Measurements from ENCODE around the gene SOX13.

Gene SOX13

DNA sequence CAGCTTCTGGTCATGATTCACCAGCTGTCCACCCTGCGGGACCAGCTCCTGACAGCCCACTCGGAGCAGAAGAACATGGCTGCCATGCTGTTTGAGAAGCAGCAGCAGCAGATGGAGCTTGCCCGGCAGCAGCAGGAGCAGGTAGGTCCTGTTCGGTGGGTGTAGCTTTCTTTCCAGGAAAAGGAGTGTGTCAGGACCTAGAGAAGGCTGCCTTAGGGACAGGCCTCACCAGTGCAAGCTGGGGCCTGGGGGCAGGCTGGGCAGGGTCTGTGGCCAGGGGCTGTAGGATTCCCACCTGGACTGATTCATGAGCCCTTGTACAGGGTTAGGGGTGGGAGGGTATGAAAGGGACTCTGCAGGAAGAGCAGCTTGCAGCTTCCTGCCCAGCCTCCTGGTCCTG is 43.6 kb downstream of the SOX13 start:
- no peak for TF ChIP-seq ZNF274 (IDR thresholded peaks at IDR 0.05; ENCODE audit: low read depth, low read length)
- H3K4me3 ChIP-seq (ENCODE audit: low read length), result no peak overlapping the region

GRCh38 chr1:204121840-204122555 is 49.1 kb downstream of the SOX13 start:
- H3K4me3 ChIP-seq (ENCODE audit: low read length), result no peak overlapping the region
- no peak for TF ChIP-seq ZNF274 (IDR thresholded peaks at IDR 0.05; ENCODE audit: low read depth, low read length)

DNA sequence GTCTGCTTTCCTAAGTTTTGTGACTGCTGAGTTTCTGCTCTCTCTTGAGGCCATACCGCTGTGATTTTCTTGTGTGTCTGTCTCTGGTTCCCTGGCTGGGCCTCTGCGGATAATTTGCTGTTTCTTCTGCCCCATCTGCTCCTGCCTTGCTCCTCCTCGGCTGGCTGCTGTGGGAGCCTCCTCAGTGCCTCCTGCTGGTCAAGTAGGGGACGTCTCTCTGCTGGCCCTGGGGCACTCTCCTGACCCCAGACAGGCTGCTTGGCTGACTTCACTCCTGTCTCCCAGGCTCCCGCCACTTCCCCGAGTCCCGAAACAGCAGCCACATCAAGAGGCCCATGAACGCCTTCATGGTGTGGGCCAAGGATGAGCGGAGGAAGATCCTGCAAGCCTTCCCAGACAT is 50.5 kb downstream of the SOX13 start:
- TF ChIP-seq ZNF274 (IDR thresholded peaks at IDR 0.05; ENCODE audit: low read depth, low read length), result no peak
- H3K4me3 ChIP-seq (ENCODE audit: low read length), result no peak overlapping the region

DNA sequence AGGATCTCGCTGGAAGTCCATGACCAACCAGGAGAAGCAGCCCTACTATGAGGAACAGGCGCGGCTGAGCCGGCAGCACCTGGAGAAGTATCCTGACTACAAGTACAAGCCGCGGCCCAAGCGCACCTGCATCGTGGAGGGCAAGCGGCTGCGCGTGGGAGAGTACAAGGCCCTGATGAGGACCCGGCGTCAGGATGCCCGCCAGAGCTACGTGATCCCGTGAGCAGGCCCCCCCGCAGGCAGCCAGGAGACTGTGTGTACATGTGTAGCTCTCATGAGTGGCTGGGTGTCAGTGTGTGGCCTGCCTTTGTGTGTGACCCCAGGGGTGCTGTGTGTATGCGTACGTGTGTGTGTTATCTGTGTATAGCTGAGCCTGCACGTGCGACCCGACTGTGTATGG is 51.7 kb downstream of the SOX13 start:
- no peak for TF ChIP-seq ZNF274 (IDR thresholded peaks at IDR 0.05; ENCODE audit: low read depth, low read length)
- H3K4me3 ChIP-seq (ENCODE audit: low read length), result no peak overlapping the region

DNA sequence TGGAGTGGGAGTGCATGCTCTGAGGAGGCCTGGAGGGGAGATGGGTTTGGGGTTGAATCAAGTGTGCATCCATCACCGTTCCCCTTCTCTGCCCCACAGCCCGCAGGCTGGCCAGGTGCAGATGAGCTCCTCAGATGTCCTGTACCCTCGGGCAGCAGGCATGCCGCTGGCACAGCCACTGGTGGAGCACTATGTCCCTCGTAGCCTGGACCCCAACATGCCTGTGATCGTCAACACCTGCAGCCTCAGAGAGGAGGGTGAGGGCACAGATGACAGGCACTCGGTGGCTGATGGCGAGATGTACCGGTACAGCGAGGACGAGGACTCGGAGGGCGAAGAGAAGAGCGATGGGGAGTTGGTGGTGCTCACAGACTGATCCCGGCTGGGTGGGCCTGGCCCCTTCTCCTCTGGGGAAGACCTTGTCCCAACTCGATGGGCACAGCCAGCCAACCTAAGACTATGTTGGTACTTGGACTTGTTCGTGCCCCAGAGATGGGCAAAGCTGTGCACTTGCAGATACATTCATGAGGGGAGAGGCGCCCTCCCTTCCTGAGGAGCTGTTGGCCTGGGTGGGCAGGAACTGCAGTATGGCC is 52.9 kb downstream of the SOX13 start:
- no peak for TF ChIP-seq ZNF274 (IDR thresholded peaks at IDR 0.05; ENCODE audit: low read depth, low read length)
- no peak overlapping the region for H3K4me3 ChIP-seq (ENCODE audit: low read length)

DNA sequence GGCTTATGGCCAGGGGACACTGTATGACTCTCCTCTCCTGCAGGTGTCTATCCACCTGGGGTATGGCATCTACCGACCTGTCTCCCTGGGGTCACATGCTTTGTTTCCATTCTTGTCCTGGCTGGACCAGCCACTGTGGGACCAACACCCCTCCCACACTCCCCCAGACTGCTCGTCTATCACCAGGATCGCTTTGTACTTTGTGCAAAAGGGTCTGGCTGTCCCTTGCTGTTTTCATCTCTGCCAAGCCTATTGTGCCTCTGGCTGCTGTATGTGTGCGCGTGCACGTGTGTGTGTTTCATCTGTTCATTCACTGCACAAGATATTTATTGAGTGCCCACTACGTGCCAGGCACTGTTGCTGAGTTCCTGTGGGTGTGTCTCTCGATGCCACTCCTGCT is 53.5 kb downstream of the SOX13 start:
- H3K4me3 ChIP-seq (ENCODE audit: low read length), result no peak overlapping the region
- TF ChIP-seq ZNF274 (IDR thresholded peaks at IDR 0.05; ENCODE audit: low read depth, low read length), result no peak

GRCh38 chr1:204126956-204127355 is 54.0 kb downstream of the SOX13 start:
- no peak for TF ChIP-seq ZNF274 (IDR thresholded peaks at IDR 0.05; ENCODE audit: low read depth, low read length)
- no peak overlapping the region for H3K4me3 ChIP-seq (ENCODE audit: low read length)

- no peak for TF ChIP-seq ZNF274 (IDR thresholded peaks at IDR 0.05; ENCODE audit: low read depth, low read length)
- H3K4me3 ChIP-seq (ENCODE audit: low read length), result no peak overlapping the region
Observed at GRCh38 chr1:204127597-204128242, 54.8 kb downstream of the SOX13 start.

- no peak for TF ChIP-seq ZNF274 (IDR thresholded peaks at IDR 0.05; ENCODE audit: low read depth, low read length)
- no peak overlapping the region for H3K4me3 ChIP-seq (ENCODE audit: low read length)
Observed at GRCh38 chr1:204128464-204128963, 55.6 kb downstream of the SOX13 start.

DNA sequence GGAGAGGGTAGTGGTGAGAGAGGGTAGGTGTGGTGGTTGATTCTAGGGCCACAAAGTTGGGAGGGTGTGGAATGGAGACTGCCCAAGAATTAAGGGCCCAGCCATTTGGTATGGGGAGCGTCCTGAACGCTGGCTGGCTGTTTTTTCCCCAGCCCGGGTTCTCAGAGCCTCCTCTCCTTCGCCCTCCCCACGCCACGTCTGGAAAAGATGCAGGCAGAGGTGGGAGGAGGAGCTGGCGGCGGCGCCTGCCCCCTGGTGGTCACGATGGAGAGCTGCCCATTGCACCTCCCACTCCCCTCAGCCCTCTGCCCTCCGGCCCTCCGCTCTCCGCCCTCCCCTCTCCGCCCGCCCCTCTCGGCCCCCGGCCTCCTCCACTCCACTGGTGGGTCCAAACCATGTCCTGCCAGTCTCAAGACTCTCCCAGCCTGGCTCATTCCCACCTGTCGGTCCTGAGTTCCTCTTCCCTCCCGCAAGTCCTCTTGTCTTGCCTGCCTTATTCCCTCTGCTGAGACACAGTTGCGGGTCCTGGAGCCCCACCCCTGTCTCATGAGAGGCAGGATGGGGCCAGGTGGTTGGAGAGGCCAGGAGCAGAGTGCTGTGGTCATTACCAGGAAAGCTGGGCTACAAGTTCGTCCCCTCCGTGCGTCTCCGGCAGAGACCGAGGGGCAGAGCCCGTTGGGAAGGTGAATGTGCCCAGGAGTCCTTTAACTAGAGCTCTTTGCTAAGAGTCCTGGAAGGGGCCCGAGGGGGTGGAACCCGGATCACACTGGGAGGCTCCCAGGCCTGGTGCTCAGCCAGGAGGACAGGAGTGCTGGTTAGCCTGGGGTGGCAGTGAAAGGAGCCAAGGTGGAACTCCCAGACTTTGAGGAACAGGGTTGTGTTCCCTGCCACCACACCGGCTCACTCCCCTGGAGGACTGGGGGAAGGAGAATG is 56.3 kb downstream of the SOX13 start:
- TF ChIP-seq ZNF274 (IDR thresholded peaks at IDR 0.05; ENCODE audit: low read depth, low read length), result no peak
- no peak overlapping the region for H3K4me3 ChIP-seq (ENCODE audit: low read length)

- H3K4me3 ChIP-seq (ENCODE audit: low read length), result no peak overlapping the region
- no peak for TF ChIP-seq ZNF274 (IDR thresholded peaks at IDR 0.05; ENCODE audit: low read depth, low read length)
Observed at GRCh38 chr1:204130178-204130577, 57.3 kb downstream of the SOX13 start.

DNA sequence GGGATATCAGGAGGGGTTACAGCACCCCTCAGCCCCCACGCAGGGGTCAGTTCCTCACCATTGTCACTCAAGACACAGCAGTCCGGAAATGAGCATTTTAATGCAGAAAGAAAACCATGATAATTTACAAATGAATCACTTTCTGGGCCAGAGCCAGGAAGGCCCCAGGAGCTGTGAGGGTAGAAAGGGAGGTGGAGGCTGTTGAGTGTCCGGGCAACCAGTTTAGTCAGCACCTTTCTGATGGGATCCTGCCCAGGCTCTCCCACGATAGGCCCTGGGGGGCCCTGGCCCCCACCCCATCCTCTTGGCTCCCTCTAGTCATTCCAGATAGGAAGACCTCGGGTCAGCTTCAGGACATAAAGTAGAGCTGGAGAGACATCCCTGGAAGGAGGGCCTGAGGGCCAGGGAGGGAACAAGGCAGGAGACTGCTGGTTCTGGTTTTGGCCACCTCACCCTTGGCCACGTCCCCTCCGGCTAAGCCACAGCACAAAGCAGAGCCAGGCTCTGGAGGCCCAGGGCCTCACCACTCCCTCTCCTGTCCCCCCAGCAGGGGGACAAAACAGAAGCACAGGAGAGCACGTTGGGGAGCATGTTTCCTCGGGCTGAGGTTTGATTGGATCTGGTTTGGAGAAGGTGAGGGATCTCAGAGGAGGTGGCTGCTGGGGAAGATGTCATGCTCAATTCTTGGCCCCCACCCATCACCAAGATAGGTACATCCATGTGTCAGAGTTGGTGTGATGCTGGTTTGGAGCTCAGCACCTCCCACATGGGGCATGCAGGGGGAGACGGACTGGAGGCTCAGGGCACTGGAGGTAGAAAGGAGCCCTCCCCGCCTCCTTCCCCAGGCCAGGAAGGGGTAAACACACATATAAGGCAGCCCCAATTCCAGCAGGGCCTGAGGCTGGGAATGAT is 58.3 kb downstream of the SOX13 start:
- no peak for TF ChIP-seq ZNF274 (IDR thresholded peaks at IDR 0.05; ENCODE audit: low read depth, low read length)
- H3K4me3 ChIP-seq (ENCODE audit: low read length), result no peak overlapping the region

GRCh38 chr1:204131978-204132377 is 59.1 kb downstream of the SOX13 start:
- TF ChIP-seq ZNF274 (IDR thresholded peaks at IDR 0.05; ENCODE audit: low read depth, low read length), result no peak
- no peak overlapping the region for H3K4me3 ChIP-seq (ENCODE audit: low read length)

All from GM08714 (cell line).